Measurements from ENCODE around the gene PDCD11.
"Not testable (repeated sequence)": the region's sequence is repeated elsewhere in the genome, so short reads cannot be mapped to it uniquely, and the experiment has no call there.

Gene PDCD11

GRCh38 chr10:103396067-103396788 is at the start of gene PDCD11, which contains the start of gene ATP5MK:
Gene PDCD11, plus strand, starts transcription at chr10:103396626. Its CDS starts 1,801 bp downstream, at chr10:103398427.
Gene ATP5MK, minus strand, starts transcription at chr10:103396475. Its CDS starts 4,018 bp downstream, at chr10:103392457.
- peak; percentile 88 for DNase-seq

GRCh38 chr10:103350175-103350516 is 46.3 kb upstream of the PDCD11 start:
- DNase-seq, result no peak

- DNase-seq, result peak; percentile 69
Observed at GRCh38 chr10:103350517-103351260, 45.7 kb upstream of the PDCD11 start, which contains the start of gene PCGF6. Gene PCGF6, minus strand, starts transcription at chr10:103351140. Its CDS starts 74 bp downstream, at chr10:103351066.

- no peak for DNase-seq
Observed at GRCh38 chr10:103353281-103353680, 43.1 kb upstream of the PDCD11 start.

- not testable (repeated sequence) for DNase-seq
Observed at GRCh38 chr10:103354567-103354966, 41.9 kb upstream of the PDCD11 start.

- no peak for DNase-seq
Observed at GRCh38 chr10:103355906-103356599, 40.4 kb upstream of the PDCD11 start.

GRCh38 chr10:103359493-103359892 is 36.9 kb upstream of the PDCD11 start:
- DNase-seq, result not testable (repeated sequence)

- not testable (repeated sequence) for DNase-seq
Observed at GRCh38 chr10:103360791-103361190, 35.6 kb upstream of the PDCD11 start.

- no peak for DNase-seq
Observed at GRCh38 chr10:103367379-103367781, 29.0 kb upstream of the PDCD11 start.

GRCh38 chr10:103367782-103368518 is 28.5 kb upstream of the PDCD11 start, which contains the start of gene TAF5:
Gene TAF5, plus strand, starts transcription at chr10:103367976. Its CDS starts 14 bp downstream, at chr10:103367990.
- peak; percentile 78 for DNase-seq

GRCh38 chr10:103373544-103373943 is 22.9 kb upstream of the PDCD11 start:
- DNase-seq, result no peak

- no peak for DNase-seq
Observed at GRCh38 chr10:103374263-103374662, 22.2 kb upstream of the PDCD11 start.

- no peak for DNase-seq
Observed at GRCh38 chr10:103382769-103383168, 13.7 kb upstream of the PDCD11 start.

- DNase-seq, result no peak
Observed at GRCh38 chr10:103394180-103394579, 2.2 kb upstream of the PDCD11 start.

- DNase-seq, result no peak
Observed at GRCh38 chr10:103395754-103396066, 716 bp upstream of the PDCD11 start.

GRCh38 chr10:103396789-103397087 is 312 bp downstream of the PDCD11 start:
- DNase-seq, result no peak

GRCh38 chr10:103397191-103397825 is 882 bp downstream of the PDCD11 start:
- no peak for DNase-seq

GRCh38 chr10:103413564-103413963 is 17.1 kb downstream of the PDCD11 start:
- DNase-seq, result no peak

- no peak for DNase-seq
Observed at GRCh38 chr10:103415581-103415980, 19.2 kb downstream of the PDCD11 start.

GRCh38 chr10:103416436-103417147 is 20.2 kb downstream of the PDCD11 start:
- peak; percentile 5 for DNase-seq

GRCh38 chr10:103417148-103417469 is 20.7 kb downstream of the PDCD11 start:
- not testable (repeated sequence) for DNase-seq

- no peak for DNase-seq
Observed at GRCh38 chr10:103417601-103418000, 21.2 kb downstream of the PDCD11 start.

All from COR-L47 (cell line).